Measurements from ENCODE around the gene JKAMP.
"Not testable (repeated sequence)": the region's sequence is repeated elsewhere in the genome, so short reads cannot be mapped to it uniquely, and the experiment has no call there.

Gene JKAMP, protein sequence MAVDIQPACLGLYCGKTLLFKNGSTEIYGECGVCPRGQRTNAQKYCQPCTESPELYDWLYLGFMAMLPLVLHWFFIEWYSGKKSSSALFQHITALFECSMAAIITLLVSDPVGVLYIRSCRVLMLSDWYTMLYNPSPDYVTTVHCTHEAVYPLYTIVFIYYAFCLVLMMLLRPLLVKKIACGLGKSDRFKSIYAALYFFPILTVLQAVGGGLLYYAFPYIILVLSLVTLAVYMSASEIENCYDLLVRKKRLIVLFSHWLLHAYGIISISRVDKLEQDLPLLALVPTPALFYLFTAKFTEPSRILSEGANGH

DNA sequence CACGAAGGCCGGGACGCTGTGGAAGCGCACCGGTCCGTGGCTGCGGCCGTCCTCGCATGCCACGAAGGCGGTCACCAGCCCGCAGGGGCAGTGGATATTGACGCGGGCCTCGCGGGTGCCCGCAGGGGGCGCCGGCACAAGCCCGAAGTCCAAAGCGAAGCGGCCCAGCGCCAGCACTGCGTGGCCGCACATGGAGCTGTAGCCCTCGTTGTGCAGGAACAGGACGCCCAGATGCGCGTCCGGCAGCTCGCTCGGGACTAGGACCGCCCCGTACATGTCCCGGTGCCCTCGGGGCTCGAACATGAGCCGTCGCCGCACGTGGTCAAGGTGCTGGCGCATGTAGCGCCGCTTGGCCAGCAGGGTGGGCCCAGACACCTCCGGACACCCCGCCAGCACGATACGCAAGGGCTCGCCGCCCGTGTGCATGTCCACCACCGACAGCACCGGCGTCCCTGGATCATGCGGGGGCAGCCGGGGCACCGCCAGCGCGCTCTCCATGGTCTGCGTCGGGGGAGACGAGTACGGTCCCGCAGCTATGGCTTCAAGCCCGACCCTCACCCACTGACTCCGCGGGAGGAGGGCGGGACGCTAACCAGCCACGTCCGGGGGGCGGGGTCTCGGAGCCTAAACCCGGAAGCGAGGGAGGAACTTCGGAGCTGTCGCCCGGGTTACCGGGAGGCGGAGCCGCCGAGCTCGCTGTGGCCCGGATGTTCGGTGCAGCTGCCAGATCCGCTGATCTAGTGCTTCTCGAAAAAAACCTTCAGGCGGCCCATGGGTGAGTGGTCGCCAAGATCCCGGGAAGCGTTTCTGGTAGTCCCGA lies at the start of gene JKAMP, which contains the start of gene L3HYPDH:
Gene JKAMP, plus strand, starts transcription at position 699 of the 820 bp plus-strand sequence. Its CDS starts 73 bp downstream, at position 772.
Gene L3HYPDH, minus strand, starts transcription at position 590 of the 820 bp plus-strand sequence. Its CDS starts 92 bp downstream, at position 498.
- DNase-seq (ENCODE audit: low spot score) = peak; percentile 95

DNA sequence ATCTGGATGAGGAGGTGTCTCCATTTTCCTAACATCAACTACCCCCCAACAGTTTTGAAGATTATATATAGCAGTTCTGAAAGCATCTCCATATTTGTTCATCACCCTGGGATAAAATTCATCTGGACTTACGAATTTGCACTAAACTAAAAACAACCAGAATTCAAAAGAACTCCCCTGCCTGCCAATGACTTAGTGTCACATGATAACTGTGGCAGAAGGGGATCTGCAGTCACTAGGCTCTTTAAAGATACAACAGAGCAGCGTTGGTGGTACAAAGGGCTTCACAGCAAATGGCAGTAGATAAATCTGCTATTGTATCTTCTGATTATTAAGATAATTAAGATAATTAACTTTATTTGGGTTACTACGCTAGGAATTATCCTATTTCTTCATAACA lies 49.2 kb upstream of the JKAMP start:
- DNase-seq (ENCODE audit: low spot score) = no peak

DNA sequence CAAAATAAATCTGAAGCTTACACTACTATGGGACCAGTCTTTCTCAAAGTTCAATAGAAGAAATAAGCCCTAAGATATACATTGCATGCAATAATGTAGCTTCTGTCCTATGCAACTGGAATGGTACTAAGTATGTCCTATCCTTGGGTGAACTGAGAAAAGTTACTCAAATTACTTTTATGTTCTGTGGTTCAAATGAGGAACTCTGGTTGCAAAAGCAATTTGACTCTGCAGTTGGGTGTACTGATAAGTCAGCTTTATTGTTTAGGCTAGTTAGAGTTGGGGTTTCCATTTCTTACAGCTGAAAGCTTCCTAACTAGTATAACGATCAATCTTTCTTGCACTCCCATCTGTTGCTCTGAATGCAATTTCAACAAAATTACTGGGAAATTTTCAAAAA lies 48.3 kb upstream of the JKAMP start:
- DNase-seq (ENCODE audit: low spot score) = no peak

DNA sequence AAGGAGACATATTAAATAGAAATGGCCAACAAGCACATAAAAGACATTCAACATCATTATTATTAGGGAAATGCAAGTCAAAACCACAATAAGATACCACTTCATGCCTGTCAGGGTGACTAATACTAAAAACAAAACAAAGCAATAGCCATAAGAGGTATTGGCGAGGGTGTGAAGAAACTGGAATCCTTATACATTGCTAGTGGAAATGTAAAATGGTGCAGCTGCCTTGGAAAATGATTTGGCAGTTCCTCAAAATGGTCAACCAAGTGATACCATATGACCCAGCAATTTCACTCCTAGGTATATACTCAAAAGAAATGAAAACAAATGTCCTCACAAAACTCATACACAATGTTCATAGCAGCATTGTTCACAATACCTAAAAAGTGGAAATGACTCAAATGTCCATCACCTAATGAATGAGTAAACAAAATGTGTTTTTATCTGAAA lies 46.1 kb upstream of the JKAMP start:
- DNase-seq (ENCODE audit: low spot score) = no peak

DNA sequence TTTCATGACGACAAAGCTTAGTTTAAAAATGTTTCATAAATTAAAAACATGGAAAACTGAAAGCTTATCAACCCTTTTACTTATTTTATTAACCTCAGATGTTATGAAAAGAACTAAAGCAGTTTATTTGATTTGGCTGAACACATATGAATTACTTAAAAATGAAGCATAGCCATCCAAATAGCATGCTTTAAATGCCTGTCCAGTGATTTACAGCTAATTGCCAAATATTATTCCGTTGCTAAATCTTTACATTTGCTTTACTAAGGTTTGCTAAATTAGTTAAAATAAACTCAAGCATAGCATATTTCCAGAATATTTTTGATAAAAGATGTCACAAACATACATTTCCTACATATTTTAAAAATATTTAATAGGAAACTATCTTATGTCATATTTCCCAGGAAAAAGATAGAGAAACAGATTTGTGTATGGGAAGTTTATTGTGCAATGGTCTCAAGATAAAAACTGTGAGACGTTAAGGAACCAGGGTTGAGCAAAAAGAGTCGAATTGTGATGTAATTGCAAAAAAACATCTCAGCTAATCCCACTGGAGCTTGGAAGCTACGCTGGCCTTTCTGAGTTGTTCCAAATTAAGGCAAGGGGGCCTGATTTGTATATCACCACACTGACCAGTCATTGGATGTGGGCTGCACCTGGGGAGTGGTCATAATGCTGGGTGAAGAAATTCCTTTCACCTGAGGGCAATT lies 44.9 kb upstream of the JKAMP start:
- no peak for DNase-seq (ENCODE audit: low spot score)

DNA sequence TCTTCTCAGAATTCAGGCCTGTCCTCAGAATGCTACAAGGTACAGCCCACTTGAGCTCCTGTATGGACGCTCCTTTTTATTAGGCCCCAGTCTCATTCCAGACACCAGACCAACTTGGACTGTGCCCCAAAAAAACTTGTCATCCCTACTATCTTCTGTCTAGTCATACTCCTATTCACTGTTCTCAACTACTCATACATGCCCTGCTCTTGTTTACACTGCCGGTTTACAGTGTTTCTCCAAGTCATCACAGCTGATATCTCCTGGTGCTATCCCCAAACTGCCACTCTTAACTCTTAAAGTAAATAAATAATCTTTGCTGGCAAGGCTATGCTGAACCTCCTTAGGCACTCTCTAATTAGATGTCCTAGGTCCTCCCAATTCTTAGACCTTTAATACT lies 35.6 kb upstream of the JKAMP start:
- not testable (repeated sequence) for DNase-seq (ENCODE audit: low spot score)

DNA sequence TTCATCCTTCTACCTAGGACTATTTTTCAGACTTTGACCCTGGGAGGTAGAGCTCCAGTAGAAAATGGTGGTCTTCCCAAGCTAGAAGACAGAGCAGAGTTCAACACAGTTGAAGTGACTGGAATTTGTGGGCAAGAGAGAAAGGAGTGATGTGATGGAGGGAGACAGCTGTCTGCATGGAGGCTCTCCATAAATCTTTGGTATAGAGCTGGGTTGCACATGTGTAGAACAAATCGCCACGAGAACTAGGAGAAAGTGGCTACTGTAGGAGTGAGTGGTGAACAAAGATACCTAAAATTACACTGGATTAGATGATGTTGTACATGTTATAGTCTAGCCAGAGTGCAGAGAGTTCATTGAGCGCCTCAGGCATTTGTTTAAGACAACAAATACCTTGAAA lies 33.6 kb upstream of the JKAMP start:
- DNase-seq (ENCODE audit: low spot score) = no peak

DNA sequence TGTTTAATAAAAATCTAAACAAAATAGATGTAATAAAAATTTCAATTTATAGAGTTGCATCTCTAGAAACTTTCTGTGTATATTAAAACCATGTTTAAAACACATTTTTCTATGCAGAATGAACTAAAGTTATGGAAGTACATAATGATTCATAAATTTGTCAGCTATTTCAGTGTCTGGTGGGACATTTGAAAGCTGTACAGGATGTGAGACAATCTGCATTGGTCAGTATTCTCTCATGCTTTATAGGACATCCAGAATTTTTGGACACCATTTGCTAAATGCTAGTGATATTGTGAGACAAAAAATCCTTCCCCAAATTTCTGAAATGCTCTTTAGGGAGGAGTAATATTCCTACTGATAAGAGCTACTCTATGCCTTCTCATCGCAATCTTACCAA lies 32.5 kb upstream of the JKAMP start:
- DNase-seq (ENCODE audit: low spot score) = no peak

DNA sequence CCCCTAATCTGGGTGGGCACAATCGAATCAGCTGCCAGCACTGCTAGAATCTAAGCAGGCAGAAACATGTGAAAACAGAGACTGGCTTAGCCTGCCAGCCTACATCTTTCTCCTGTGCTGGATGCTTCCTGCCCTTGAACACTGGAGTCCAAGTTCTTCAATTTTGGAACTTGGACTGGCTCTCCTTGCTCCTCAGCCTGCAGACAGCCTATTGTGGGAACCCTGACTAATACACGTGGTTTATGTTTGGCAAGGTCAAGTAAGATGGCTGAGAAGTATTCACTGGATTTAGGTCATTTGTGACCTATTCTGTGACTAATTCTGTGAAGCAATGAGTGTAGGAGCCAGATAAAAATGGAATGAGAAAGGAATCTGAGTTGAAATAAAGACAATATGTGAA lies 30.2 kb upstream of the JKAMP start:
- DNase-seq (ENCODE audit: low spot score) = peak; percentile 79

DNA sequence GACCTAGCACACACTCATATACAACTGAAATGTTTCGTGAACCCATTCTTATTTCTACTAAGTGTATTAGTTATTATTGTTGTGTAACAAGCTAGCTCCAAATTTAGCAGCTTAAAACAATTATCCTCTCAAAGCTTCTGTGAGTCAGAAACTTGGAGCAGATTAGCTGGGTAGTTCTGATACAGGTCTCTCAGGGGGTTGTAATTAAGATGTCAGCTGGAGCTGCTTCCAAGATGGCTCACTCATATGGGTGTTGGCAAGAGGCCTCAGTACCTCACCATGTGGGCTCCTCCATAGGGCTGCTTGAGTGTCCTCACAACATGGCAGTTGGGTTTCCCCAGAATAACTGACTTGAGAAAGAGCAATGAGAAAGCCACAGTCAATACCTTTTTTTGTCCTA lies 28.9 kb upstream of the JKAMP start:
- no peak for DNase-seq (ENCODE audit: low spot score)

DNA sequence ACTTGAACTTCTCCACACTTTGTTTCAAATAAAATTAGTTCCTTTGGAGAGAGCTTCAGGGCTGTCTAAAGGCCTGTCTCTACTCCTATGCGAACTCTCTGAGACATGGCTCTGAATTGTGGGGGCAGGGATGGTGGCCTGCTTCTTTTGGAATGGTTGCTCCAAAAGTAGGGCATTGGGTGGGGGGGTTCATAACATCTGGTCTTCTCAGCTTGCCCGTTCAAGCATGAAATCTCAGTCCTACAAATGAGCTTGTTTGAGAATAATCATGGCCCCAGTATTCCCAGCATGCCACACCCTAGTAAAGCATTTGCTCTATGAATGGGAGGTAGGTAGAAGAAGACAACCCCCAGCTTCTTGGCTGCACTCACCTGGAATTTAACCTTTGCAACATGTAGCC lies 25.8 kb upstream of the JKAMP start:
- no peak for DNase-seq (ENCODE audit: low spot score)

DNA sequence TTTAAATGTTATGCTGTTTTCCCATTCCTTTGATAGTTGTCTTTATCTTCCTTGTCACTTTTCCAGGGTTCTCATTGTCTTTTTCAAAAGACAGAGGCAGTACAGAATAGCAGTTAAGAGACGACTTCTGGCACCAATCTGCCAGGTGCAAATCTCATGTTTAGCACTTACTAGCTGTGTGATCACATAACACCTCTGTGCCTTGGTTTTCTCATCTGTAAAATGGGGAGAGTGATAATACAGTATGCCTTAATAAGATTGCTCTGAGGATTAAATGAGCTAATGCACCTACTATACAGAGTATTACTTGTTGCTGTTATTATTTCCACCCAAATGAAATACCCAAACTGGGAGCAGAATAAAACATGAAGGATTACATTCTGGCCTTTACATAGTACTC lies 23.9 kb upstream of the JKAMP start:
- no peak for DNase-seq (ENCODE audit: low spot score)

DNA sequence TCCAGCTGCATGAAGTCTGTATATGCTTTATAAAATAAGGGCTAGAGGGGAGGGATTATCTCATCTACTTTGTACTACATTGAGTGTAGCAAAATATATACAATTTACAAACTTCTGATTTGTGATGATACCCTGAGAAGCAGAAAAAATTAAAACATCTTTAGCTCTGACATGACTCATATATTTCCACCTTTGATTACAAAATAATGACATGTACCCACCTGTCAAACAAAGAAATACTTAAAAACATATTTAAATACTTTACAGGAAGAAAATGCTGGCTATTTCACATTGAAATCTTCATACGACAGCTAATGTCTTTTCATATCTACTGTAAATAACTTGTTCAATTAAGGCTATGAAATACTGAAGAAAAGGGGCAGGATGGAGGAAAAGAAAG lies 22.4 kb upstream of the JKAMP start:
- DNase-seq (ENCODE audit: low spot score) = no peak

DNA sequence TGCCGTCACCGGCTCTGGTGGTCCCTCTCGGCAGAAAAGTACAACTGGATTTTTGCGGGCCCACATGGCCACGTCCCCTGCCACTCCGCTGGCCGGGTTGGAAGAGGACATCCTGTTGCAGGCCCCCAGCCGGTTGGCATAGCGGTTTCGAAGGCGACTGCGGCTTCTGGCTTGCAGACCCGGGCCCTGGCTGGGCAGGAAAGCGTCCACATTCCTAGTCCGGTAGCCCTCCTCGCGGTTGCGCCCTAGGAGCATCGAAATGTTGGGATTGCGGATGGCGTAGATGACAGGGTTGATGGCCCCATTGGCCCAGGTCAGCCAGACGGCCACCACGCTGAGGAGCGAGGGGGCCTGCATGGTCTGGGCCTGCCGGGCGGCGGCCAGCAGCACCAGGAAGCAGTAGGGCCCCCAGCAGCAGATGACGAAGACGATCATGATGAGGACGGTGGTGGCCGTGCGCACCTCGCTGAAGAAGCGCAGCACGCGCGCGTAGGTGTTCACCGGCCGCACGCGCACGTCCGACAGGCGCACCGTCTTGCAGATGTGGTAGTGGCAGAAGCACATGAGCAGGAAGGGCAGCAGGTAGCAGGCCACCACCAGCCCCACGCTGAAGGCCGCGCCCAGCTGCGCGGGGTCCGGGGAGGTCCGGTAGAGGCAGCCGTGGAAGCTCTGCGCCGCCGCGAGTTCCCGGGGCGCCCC lies 20.4 kb upstream of the JKAMP start:
- no peak for DNase-seq (ENCODE audit: low spot score)

DNA sequence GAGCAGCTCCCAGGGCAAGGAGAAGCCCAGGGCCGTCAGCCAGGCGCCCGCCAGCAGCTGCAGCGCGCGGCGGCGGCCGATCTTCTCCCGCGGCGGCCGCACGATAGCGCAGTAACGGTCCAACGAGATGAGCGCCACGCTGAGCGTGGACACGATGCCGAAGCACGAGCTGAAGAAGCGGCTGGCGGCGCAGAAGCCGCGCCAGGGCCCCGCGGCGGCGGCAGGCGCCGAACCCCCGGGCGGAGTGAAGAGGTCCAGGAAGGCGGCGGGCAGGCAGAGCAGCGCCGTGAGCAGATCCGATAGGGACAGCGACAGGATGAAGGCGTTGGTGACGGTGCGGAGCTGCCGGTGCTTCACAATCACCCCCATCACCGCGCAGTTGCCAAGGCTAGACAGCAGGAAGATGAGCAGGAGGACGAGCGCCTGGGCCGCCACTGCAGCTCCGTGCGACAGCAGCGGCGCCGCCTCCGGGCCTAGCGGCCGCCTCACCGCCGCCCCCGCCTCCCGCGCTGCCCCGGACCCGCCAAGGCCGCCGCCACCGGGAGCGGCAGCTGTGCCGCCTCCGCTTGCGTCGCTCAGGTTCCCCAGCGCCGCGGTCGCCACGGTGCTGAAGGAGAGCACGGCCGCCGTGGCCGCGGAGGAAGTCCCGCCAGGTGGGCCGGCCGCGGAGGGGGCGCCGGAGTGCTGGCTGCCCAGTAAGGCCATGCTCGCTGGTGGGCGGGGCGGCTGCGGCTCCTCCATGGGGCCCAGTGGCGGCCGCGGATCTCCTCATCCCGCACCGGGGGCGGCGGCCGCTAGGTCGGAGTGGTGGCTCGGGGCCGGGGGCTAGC lies 19.6 kb upstream of the JKAMP start:
- DNase-seq (ENCODE audit: low spot score) = peak; percentile 77

DNA sequence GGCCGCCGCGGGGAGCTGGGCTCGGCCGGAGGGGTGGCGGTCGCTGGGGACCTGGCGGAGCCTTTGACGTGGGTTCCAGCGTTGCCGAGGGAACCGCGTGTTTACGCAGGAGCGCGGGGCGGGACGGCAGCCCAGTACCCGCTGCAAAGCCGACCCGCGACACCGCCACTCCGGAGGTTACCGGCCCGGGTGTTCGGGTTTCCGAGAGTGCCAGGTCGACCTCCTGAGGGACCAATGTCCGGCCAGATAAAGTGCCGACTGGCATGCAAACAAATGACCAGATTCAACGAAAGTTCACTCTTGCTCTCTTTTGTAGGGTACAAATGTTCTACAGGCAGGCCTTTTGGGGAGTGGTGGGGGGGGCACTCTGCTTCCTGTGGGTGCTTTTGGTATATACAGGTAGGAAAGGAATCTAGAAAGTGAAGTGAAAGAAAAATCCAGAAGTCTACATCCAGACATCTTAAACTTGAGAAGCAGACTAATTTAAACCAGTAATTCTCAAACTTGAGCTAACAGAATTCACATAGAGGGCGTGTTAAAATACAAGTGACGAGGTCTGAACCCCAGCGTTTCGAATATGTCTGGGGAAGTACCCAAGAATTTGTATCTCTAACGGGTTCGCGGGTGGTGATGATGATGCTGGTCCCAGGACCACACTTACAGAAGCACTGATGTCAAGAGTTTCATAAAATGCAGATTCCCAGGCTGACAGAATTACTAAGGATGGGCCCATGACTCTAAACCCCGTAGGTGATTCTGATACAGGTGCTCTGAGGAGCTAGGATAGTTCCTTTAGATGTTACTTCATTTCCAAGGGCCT lies 18.8 kb upstream of the JKAMP start, which contains the start of gene GPR135:
Gene GPR135, minus strand, starts transcription at position 65 of the 820 bp plus-strand sequence. CDS start 154 bp downstream, outside the sequence.
- DNase-seq (ENCODE audit: low spot score) = peak; percentile 8

DNA sequence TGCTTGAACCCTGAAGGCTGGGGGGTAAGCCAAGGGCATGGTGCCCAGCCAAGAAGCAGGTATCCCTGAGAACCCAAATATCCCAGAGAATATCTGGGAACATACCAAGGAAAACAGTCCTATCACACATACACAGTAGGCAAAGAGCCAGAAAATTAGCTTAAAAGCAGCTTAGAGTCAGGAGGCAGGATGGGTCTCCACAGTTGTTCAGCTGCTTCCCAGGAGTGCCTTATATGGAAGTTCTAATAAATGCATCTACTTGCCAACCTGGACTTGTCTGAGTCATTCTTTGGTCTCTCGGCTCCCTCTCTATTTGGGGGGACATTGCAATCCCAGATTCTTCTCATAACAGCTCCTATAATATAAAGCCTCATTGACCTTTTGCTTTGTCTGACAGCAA lies 10.1 kb upstream of the JKAMP start:
- DNase-seq (ENCODE audit: low spot score) = no peak

DNA sequence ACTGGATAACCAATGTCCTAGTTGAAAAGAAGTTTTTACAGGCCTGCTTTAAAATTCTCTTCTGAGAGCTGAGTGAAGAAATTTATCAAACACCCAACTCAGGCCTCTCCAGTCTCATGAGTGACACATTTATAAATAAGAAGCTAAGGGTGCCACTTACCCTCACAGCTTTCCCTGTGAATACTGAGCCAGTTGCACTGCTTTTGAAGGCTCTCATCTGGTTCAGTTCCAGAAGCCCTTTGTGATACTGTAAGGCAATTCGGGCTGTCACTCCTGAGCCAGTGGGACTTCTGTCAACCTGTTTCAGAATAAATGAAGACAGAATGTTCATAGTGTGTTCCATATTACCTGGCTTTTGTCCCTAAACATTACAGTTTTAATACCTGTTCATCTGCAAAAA lies 8.6 kb upstream of the JKAMP start:
- no peak for DNase-seq (ENCODE audit: low spot score)

DNA sequence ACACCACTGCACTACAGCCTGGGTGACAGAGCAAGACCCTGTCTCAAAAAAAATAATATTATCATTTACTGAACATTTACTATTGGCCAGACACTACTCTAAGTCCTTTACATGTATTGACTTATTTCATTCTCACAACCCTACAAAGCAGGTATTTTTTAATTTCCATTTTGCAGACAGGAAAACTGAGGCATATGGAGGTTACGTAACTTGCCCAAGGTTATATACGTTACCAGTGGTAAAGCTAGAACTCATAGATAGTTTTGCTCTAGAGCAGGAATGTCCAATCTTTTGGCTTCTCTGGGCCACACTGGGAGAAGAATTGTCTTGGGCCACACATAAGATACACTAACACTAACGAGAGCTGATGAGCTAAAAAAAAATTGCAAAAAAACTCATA lies 5.8 kb upstream of the JKAMP start:
- no peak for DNase-seq (ENCODE audit: low spot score)

DNA sequence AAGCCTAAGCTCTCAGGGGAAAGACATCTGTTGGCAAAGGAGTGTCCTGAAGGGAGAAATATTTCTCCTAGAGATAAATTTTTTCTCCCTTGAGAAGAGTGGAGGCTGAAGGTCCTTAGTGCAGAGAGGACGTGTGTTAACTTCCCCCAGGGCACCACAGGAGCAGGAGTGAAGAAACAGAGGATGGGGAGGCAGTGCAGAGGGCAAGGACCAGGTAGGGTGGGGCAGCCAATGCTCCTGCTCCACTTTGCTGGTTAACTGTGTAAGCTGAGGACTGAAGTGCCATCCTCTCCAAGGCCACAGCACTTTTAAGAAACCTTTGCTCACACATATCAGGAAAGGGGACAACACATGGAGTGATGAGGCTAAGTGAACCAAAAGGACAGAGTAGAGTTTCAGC lies 4.2 kb upstream of the JKAMP start:
- no peak for DNase-seq (ENCODE audit: low spot score)

All from AG08396 (cell line).